SK-N-SH (cell line): ENCODE data around the gene ATP2A3. TPM values are rescaled to one million over a fixed set of nuclear protein-coding genes. Genes with fewer than 3 reads are reported as not detected.

ENCODE experiments used
- CTCF ChIA-PET: fragments of 300-600, 350-600 bp; formaldehyde crosslinking; extraction: SDS; loops from one replicate; lab custom pipeline; 2021; lab: Yijun Ruan, JAX
- POLR2A ChIA-PET: fragments of 350-600 bp; sonication (Branson Sonifier 250); formaldehyde crosslinking; extraction: SDS; loops from one replicate; lab custom pipeline; 2020; ENCODE audit warnings: antibody characterized with exemption, inconsistent platforms; lab: Yijun Ruan, JAX
- DNase-seq: peaks from one replicate; pipeline ENCODE4 v3.0.0; 2012
- H2AFZ ChIP-seq: fragments of 200-600 bp; sonication (generic); 2 replicates; pipeline ENCODE4 v1.8.1; 2016; ENCODE audit warnings: antibody characterized with exemption, mild to moderate bottlenecking, low read depth
- H3F3A ChIP-seq: fragments of 200-600 bp; sonication (generic); replicated peaks from 2 replicates; pipeline ENCODE3; 2016; ENCODE audit warnings: antibody characterized with exemption, mild to moderate bottlenecking; ENCODE audit not compliant: insufficient read depth
- H3K27ac ChIP-seq, 2 experiments: fragments of 200-500 bp in 1 of 2; fragments of 200-600 bp in 1 of 2; sonication (Bioruptor generic) in 1 of 2; sonication (generic), shearing (Covaris generic) in 1 of 2; 2 replicates each; pipeline versions ENCODE4 v1.5.1 to v1.6.1; 2014 to 2016; ENCODE audit warnings: low read depth in 2 of 2, inconsistent platforms in 1 of 2, low read length in 1 of 2, mild to moderate bottlenecking in 1 of 2, mixed read lengths in 1 of 2
- H3K27me3 ChIP-seq: fragments of 200-600 bp; sonication (generic), shearing (Covaris generic); 2 replicates; pipeline ENCODE4 v1.6.1; 2016; ENCODE audit warnings: mixed run types; ENCODE audit not compliant: insufficient read depth
- H3K36me3 ChIP-seq, 2 experiments: fragments of 200-500 bp in 1 of 2; fragments of 200-600 bp in 1 of 2; sonication (Bioruptor generic) in 1 of 2; sonication (generic) in 1 of 2; replicated peaks in 1 of 2; 2 replicates each; pipeline versions ENCODE3 to v1.5.1; 2014 to 2016; ENCODE audit warnings: low read length in 1 of 2, mild to moderate bottlenecking in 1 of 2; ENCODE audit not compliant: insufficient read depth in 2 of 2, control insufficient read depth in 1 of 2
- H3K4me1 ChIP-seq, 2 experiments: fragments of 200-500 bp in 1 of 2; fragments of 200-600 bp in 1 of 2; sonication (Bioruptor generic) in 1 of 2; sonication (generic), shearing (Covaris generic) in 1 of 2; 2 replicates each; pipeline versions ENCODE4 v1.5.1 to v1.6.1; 2014 to 2016; ENCODE audit warnings: low read depth in 1 of 2, low read length in 1 of 2, mixed run types in 1 of 2; ENCODE audit not compliant: insufficient read depth in 2 of 2, control insufficient read depth in 1 of 2
- H3K4me2 ChIP-seq: fragments of 200-600 bp; sonication (generic), shearing (Covaris generic); 2 replicates; pipeline ENCODE4 v1.6.1; 2017; ENCODE audit warnings: mixed run types
- H3K4me3 ChIP-seq, 2 experiments: fragments of 200-500 bp in 1 of 2; fragments of 200-600 bp in 1 of 2; sonication (Bioruptor generic) in 1 of 2; sonication (generic), shearing (Covaris generic) in 1 of 2; 2 replicates each; pipeline versions ENCODE4 v1.5.1 to v1.8.1; 2014 to 2016; ENCODE audit warnings: low read depth in 2 of 2, inconsistent platforms in 1 of 2, low read length in 1 of 2, mild to moderate bottlenecking in 1 of 2, mixed read lengths in 1 of 2, moderate library complexity in 1 of 2
- H3K79me2 ChIP-seq: fragments of 200-600 bp; sonication (generic); 2 replicates; pipeline ENCODE4 v1.8.1; 2017; ENCODE audit warnings: mild to moderate bottlenecking; ENCODE audit not compliant: insufficient read depth
- H3K9ac ChIP-seq: fragments of 200-600 bp; sonication (generic); 2 replicates; pipeline ENCODE4 v1.6.1; 2017; ENCODE audit warnings: mixed run types
- H3K9me2 ChIP-seq: fragments of 200-600 bp; sonication (generic); 2 replicates; pipeline ENCODE4 v1.6.1; 2017; ENCODE audit warnings: mixed run types
- H3K9me3 ChIP-seq: fragments of 200-600 bp; sonication (generic); 2 replicates; pipeline ENCODE4 v1.6.1; 2017; ENCODE audit warnings: mixed run types, mild to moderate bottlenecking, moderate library complexity
- H4K20me1 ChIP-seq: fragments of 200-600 bp; sonication (generic); 2 replicates; pipeline ENCODE4 v1.6.1; 2017; ENCODE audit warnings: mild to moderate bottlenecking, mixed run types; ENCODE audit not compliant: insufficient read depth
- CTCF ChIP-seq: fragments of 200-600 bp; sonication (generic); IDR thresholded peaks from 2 replicates; pipeline ENCODE4 v1.6.1; 2017; ENCODE audit warnings: antibody characterized with exemption, mild to moderate bottlenecking, moderate library complexity
- EP300 ChIP-seq, 2 experiments: IDR thresholded peaks; 2 replicates each; pipeline versions ENCODE4 v1.4.0 to v1.6.1; 2012; ENCODE audit warnings: borderline replicate concordance in 1 of 2, low read depth in 1 of 2, low read length in 1 of 2
- EZH2phosphoT487 ChIP-seq: fragments of 200-600 bp; sonication (generic); IDR thresholded peaks from 2 replicates; pipeline ENCODE4 v1.6.1; 2017; ENCODE audit warnings: low read depth, mixed run types, mild to moderate bottlenecking, antibody characterized with exemption, moderate library complexity, borderline replicate concordance
- FOSL2 ChIP-seq: IDR thresholded peaks from 2 replicates; pipeline ENCODE4 v1.4.0; 2012; ENCODE audit warnings: low read depth, mild to moderate bottlenecking, moderate library complexity, borderline replicate concordance
- GABPA ChIP-seq: IDR thresholded peaks from 2 replicates; pipeline ENCODE4 v1.4.0; 2012; ENCODE audit warnings: low read depth, mild to moderate bottlenecking
- GATA2 ChIP-seq: sonication (generic); formaldehyde crosslinking; IDR thresholded peaks from 2 replicates; pipeline ENCODE4 v1.5.0; 2020; ENCODE audit warnings: mild to moderate bottlenecking, missing genetic modification reagents
- IRF3 ChIP-seq: fragments of 150-350 bp; IDR thresholded peaks from 2 replicates; pipeline ENCODE4 v1.6.1; 2016; ENCODE audit warnings: mild to moderate bottlenecking, low read depth, low read length
- JUND ChIP-seq: IDR thresholded peaks from 2 replicates; pipeline ENCODE4 v1.4.0; 2012
- MAX ChIP-seq: IDR thresholded peaks from 2 replicates; pipeline ENCODE4 v1.4.0; 2012; ENCODE audit warnings: low read depth
- NFIC ChIP-seq: IDR thresholded peaks from 2 replicates; pipeline ENCODE4 v1.4.0; 2012; ENCODE audit warnings: borderline replicate concordance
- NRF1 ChIP-seq: IDR thresholded peaks from 2 replicates; pipeline ENCODE4 v1.6.1; 2012; ENCODE audit warnings: low read depth, mild to moderate bottlenecking, low read length
- RAD21 ChIP-seq: IDR thresholded peaks from 2 replicates; pipeline ENCODE4 v1.6.1; 2012; ENCODE audit warnings: mild to moderate bottlenecking, low read length
- RCOR1 ChIP-seq: fragments of 150-350 bp; IDR thresholded peaks from 2 replicates; pipeline ENCODE4 v1.6.1; 2017; ENCODE audit warnings: antibody characterized with exemption, low read length
- RFX5 ChIP-seq: IDR thresholded peaks from 2 replicates; pipeline ENCODE4 v1.6.1; 2012; ENCODE audit warnings: mild to moderate bottlenecking, improper control_type of control experiment, low read length
- SMC3 ChIP-seq: IDR thresholded peaks from 2 replicates; pipeline ENCODE4 v1.6.1; 2012; ENCODE audit warnings: low read depth, low read length, improper control_type of control experiment
- TCF12 ChIP-seq: IDR thresholded peaks from 2 replicates; pipeline ENCODE4 v1.4.0; 2012
- TEAD4 ChIP-seq: IDR thresholded peaks from 2 replicates; pipeline ENCODE4 v1.4.0; 2012; ENCODE audit warnings: mild to moderate bottlenecking, borderline replicate concordance; ENCODE audit not compliant: insufficient read depth
- USF1 ChIP-seq: IDR thresholded peaks from 2 replicates; pipeline ENCODE4 v1.4.0; 2012; ENCODE audit warnings: low read depth, borderline replicate concordance
- USF2 ChIP-seq: fragments of 150-350 bp; IDR thresholded peaks from 2 replicates; pipeline ENCODE4 v1.6.1; 2017; ENCODE audit warnings: antibody characterized with exemption, low read length, low read depth, borderline replicate concordance
- YY1 ChIP-seq: IDR thresholded peaks from 2 replicates; pipeline ENCODE4 v1.4.0; 2012; ENCODE audit warnings: low read depth, mild to moderate bottlenecking
- WGBS: methylation state at CpG from one replicate; pipeline ENCODE4 v1.1.6; 2017; ENCODE audit warnings: low lambda C conversion rate; 5-methylcytosine and 5-hydroxymethylcytosine counted together
- polyA plus RNA-seq, 3 experiments: library from polyadenylated mRNA; depleted of rRNA; stranded (reverse); fragments of >200 nt; gene quantifications; 2 replicates each; pipeline ENCODE4 v1.2.3, GENCODE V29; 2012

Gene ATP2A3
- polyA plus RNA-seq, 1 of the 3 experiments (the other 2 are of a cell fraction) = 2.1 TPM

GRCh38 chr17:3951420-3951819 is 12.8 kb downstream of the ATP2A3 start (continued):
- TF ChIP-seq FOSL2 = no peak
- no peak for TF ChIP-seq RCOR1
- TF ChIP-seq IRF3 = no peak
- TF ChIP-seq RAD21 = no peak
- no peak for TF ChIP-seq YY1
- TF ChIP-seq GATA2 = no peak
- TF ChIP-seq MAX = no peak

GRCh38 chr17:3951003-3951402 is 13.2 kb downstream of the ATP2A3 start:
- Histone ChIP-seq H3K27ac (no peak overlapping the region), H3F3A (no peaks in the 10 kb centered on the region), H3K36me3 (no peaks in the 10 kb centered on the region), H3K9ac (no peak overlapping the region), H3K4me3 (no peak overlapping the region), H3K9me3 (no peaks in the 10 kb centered on the region), H3K4me2 (no peak overlapping the region), H3K27me3 (no peaks in the 10 kb centered on the region), H3K79me2 (no peaks in the 10 kb centered on the region), H4K20me1 (no peaks in the 10 kb centered on the region)
- DNase-seq = no peak
- WGBS = 94% methylated on average over 17 of the region's 17 CpGs
- TF ChIP-seq NRF1 (no peak), EP300 (IDR thresholded peaks at IDR 0.05; ENCODE audit: borderline replicate concordance in 1 of 2, low read depth in 1 of 2, low read length in 1 of 2) (no peak)
- TF ChIP-seq, all 33 proteins: peak for 0
- POLR2A ChIA-PET = no interaction called here
- CTCF ChIA-PET = no interaction called here
- no peaks in the 10 kb centered on the region for H3K9me2 ChIP-seq
- H2AFZ ChIP-seq = no peak overlapping the region
- H3K4me1 ChIP-seq = peaks cover 0 to 10% of the 10 kb centered on the region in 2 experiments; a peak in 1 of 4 replicates

GRCh38 chr17:3950584-3950983 is 13.7 kb downstream of the ATP2A3 start:
- no peak overlapping the region for H2AFZ ChIP-seq
- H3K4me2 ChIP-seq = no peak overlapping the region
- 95% methylated on average over 4 of the region's 12 CpGs for WGBS
- H3K27me3 ChIP-seq = no peaks in the 10 kb centered on the region
- no peak overlapping the region for H3K9ac ChIP-seq
- H3K4me3 ChIP-seq = no peak overlapping the region
- H3K79me2 ChIP-seq = no peaks in the 10 kb centered on the region
- no peaks in the 10 kb centered on the region for H3F3A ChIP-seq
- TF ChIP-seq SMC3 = no peak
- TF ChIP-seq TEAD4 = no peak
- no peak for TF ChIP-seq GATA2
- no peak for TF ChIP-seq RCOR1
- no peak for TF ChIP-seq EZH2phosphoT487
- no peak for TF ChIP-seq NFIC
- no peak for TF ChIP-seq USF1
- no peak for TF ChIP-seq CTCF
- TF ChIP-seq NRF1 = no peak
- no peak for TF ChIP-seq RFX5
- no peak for TF ChIP-seq GABPA
- no peak for TF ChIP-seq USF2
- no peak for TF ChIP-seq JUND
- TF ChIP-seq TCF12 = no peak
- ChIA-PET POLR2A (no interaction called here), CTCF (no interaction called here)
- H3K4me1 ChIP-seq = peaks cover 0 to 10% of the 10 kb centered on the region in 2 experiments; a peak in 1 of 4 replicates
- H3K36me3 ChIP-seq = no peaks in the 10 kb centered on the region
- no peak overlapping the region for H3K27ac ChIP-seq
- H3K9me3 ChIP-seq = no peaks in the 10 kb centered on the region
- H4K20me1 ChIP-seq = no peaks in the 10 kb centered on the region
- H3K9me2 ChIP-seq = no peaks in the 10 kb centered on the region
- no peak for DNase-seq
